Vagina (tissue), 2 donors: ENCODE data around the gene MIER1. TPM values are rescaled to one million over a fixed set of nuclear protein-coding genes. Genes with fewer than 3 reads are reported as not detected.

Source experiments
- DNase-seq, 2 donors: peaks; one replicate each; pipeline ENCODE4 v3.0.0-alpha.2; 2017; ENCODE audit errors: extremely low spot score in 2 of 2
- H3K27ac ChIP-seq: fragments of 200-600 bp; sonication (generic); one replicate; pipeline ENCODE4 v1.5.1; 2019
- H3K27me3 ChIP-seq: fragments of 200-600 bp; sonication (generic); one replicate; pipeline ENCODE4 v1.5.1; 2019
- H3K36me3 ChIP-seq, 2 donors: fragments of 200-600 bp; sonication (generic); one replicate each; pipeline ENCODE4 v1.5.1; 2017 to 2019
- H3K4me1 ChIP-seq: fragments of 200-600 bp; sonication (generic); one replicate; pipeline ENCODE4 v1.5.1; 2019
- H3K4me3 ChIP-seq, 2 donors: fragments of 200-600 bp; sonication (generic); 1 replicate in 1 of 2; 2 replicates in 1 of 2; pipeline ENCODE4 v1.5.1; 2016 to 2019
- H3K9me3 ChIP-seq: fragments of 200-600 bp; sonication (generic); one replicate; pipeline ENCODE4 v1.5.1; 2019
- POLR2A ChIP-seq, 2 donors: fragments of 450-650 bp; IDR thresholded peaks; one replicate each; pipeline ENCODE4 v1.6.1; 2017; ENCODE audit warnings: antibody characterized with exemption in 2 of 2, mild to moderate bottlenecking in 2 of 2, moderate library complexity in 2 of 2
- POLR2AphosphoS5 ChIP-seq, 2 donors: sonication (generic); formaldehyde crosslinking; IDR thresholded peaks; one replicate each; pipeline ENCODE4 v1.9.0; 2017; ENCODE audit warnings: antibody characterized with exemption in 2 of 2, mild to moderate bottlenecking in 2 of 2, low read depth in 1 of 2; ENCODE audit not compliant: insufficient read depth in 1 of 2
- intact Hi-C: fragments of 100-400 bp; cut with DNase I; formaldehyde crosslinking; loops from one replicate; pipeline ENCODE4 v1.15.1; 2023
- total RNA-seq: library from RNA; depleted of rRNA; stranded (reverse); fragments of >200 nt; gene quantifications from one replicate; pipeline ENCODE4 v1.2.3, GENCODE V29; 2016
- TF ChIP-seq, protein P1 (sequence below), 3 experiments: fragments of 450-650 bp in 2 of 3; fragments of 200-600 bp in 1 of 3; sonication (generic) in 1 of 3; IDR thresholded peaks; one replicate each; pipeline ENCODE4 v1.5.1; 2017 to 2019; ENCODE audit warnings: antibody characterized with exemption in 3 of 3, mild to moderate bottlenecking in 2 of 3, moderate library complexity in 2 of 3

MIER1 gene
- total RNA-seq: 39.5 TPM

DNA sequence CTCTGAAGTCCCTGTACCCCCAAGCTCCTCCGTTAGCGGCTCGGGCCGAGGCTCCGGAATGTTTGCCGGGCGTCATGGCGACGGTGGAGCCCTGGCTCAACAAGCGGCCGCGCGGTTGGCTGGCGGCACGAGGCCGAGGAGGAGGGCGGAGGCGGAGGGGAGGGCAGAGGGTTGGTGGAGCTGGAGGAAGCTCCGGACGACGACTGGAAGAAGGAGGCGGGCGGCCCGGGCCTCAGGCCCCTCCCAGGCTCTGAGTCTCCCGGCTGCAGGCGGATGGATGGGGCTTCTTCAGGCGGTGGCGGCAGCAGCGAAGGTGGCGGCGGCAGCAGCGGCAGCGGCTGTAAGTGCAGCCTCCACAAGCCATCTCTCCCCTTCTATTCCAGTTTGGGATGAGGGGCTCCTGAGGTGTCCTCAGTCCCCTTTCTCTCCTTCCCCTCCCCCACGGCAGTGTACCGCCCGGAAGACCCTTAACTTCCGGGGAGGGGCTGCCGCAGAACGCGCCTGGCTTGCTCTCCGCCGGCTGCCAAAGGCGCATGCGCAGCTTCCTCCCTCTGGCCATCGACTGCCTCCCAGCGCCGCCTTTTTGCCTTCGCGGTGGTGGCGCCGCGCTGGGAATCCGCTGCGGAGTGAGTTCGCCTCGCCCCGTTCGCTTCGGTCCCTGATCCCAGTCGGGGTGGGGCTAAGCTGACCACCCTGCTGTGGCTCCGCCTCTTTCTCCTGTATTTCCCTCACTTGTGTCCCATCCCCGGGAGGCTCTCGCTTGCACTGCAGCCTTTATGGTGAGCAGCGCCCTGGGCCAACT, at the start of gene MIER1, which contains the start of gene DNAI4:
TSS of gene MIER1 (plus strand) at position 235 of the 802 bp plus-strand sequence. CDS start at position 274, 39 bp downstream.
TSS of gene DNAI4 (minus strand) at position 101 of the 802 bp plus-strand sequence. CDS start at position 76, 25 bp downstream.
- intact Hi-C loops: no loop called here
- peaks cover 29% of the 10 kb centered on the region for H3K4me1 ChIP-seq
- peak in 1 of 2 donors; percentile 98 for DNase-seq
- H3K36me3 ChIP-seq: no peaks in the 10 kb centered on the region
- peak within 1 kb of the TSS; percentile 95 for H3K27ac ChIP-seq
- H3K9me3 ChIP-seq: no peaks in the 10 kb centered on the region
- peak within 1 kb of the TSS; percentile 68 to 85 for H3K4me3 ChIP-seq
- H3K27me3 ChIP-seq: no peaks in the 10 kb centered on the region
- TF ChIP-seq POLR2A (IDR thresholded peaks at IDR 0.05) (peak in 1 of 2 donors; percentile 69), POLR2AphosphoS5 (IDR thresholded peaks at IDR 0.05; ENCODE audit: insufficient read depth in 1 of 2, low read depth in 1 of 2) (peak; percentile 95 to 96)
- TF ChIP-seq, protein P1, sequence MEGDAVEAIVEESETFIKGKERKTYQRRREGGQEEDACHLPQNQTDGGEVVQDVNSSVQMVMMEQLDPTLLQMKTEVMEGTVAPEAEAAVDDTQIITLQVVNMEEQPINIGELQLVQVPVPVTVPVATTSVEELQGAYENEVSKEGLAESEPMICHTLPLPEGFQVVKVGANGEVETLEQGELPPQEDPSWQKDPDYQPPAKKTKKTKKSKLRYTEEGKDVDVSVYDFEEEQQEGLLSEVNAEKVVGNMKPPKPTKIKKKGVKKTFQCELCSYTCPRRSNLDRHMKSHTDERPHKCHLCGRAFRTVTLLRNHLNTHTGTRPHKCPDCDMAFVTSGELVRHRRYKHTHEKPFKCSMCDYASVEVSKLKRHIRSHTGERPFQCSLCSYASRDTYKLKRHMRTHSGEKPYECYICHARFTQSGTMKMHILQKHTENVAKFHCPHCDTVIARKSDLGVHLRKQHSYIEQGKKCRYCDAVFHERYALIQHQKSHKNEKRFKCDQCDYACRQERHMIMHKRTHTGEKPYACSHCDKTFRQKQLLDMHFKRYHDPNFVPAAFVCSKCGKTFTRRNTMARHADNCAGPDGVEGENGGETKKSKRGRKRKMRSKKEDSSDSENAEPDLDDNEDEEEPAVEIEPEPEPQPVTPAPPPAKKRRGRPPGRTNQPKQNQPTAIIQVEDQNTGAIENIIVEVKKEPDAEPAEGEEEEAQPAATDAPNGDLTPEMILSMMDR (IDR thresholded peaks at IDR 0.05): peak in 2 of 3 experiments; percentile 22 to 34

DNA sequence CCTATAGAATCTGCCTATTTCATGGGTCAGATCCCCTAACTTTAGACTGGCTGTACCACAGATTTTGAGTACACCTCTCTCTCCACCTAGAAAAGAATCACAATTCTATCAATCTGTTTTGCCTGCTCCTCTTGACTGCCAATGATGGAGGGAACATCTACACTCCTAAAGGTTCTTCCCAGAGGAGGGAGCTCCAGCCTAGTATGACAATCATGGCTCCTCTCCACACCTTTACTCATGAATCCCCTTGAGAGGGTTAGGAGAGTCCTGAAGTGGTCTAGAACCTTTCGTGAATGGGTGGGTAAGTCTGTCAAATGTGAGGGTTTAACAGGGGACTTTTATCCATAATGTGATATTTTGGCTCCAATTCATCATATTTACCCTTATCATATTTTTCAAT, 48.1 kb upstream of the MIER1 start:
- TF ChIP-seq, protein P1 (IDR thresholded peaks at IDR 0.05): no peak
- TF ChIP-seq POLR2AphosphoS5 (IDR thresholded peaks at IDR 0.05; ENCODE audit: insufficient read depth in 1 of 2, low read depth in 1 of 2) (no peak), POLR2A (IDR thresholded peaks at IDR 0.05) (no peak)
- no peaks in the 10 kb centered on the region for H3K27me3 ChIP-seq
- no peak for DNase-seq
- no peaks in the 10 kb centered on the region for H3K4me1 ChIP-seq
- no peaks in the 10 kb centered on the region for H3K36me3 ChIP-seq
- H3K27ac ChIP-seq: no peak overlapping the region
- intact Hi-C loops: no loop called here
- H3K9me3 ChIP-seq: peaks cover 3% of the 10 kb centered on the region
- no peak overlapping the region for H3K4me3 ChIP-seq

DNA sequence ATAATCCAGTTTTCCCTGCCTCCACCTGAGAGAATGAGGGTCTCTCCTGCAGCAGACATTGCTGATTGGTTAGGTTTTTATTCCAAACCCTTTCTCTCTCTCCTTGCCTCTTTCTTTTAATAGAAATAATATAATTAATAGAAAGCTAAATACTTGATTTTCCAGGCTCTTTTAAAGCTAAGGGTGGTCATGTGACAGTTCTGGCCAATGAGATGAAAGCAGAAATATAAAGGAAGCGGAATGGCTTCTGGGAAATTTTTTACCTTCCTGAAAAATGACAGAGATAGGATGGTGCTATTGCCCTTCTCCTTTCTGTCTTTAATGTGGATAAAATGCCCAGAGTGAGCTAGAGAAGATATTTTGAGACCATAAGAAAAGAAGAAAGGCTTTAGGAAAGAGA, 35.8 kb upstream of the MIER1 start:
- intact Hi-C loops: no loop called here
- H3K4me1 ChIP-seq: no peaks in the 10 kb centered on the region
- no peaks in the 10 kb centered on the region for H3K36me3 ChIP-seq

DNA sequence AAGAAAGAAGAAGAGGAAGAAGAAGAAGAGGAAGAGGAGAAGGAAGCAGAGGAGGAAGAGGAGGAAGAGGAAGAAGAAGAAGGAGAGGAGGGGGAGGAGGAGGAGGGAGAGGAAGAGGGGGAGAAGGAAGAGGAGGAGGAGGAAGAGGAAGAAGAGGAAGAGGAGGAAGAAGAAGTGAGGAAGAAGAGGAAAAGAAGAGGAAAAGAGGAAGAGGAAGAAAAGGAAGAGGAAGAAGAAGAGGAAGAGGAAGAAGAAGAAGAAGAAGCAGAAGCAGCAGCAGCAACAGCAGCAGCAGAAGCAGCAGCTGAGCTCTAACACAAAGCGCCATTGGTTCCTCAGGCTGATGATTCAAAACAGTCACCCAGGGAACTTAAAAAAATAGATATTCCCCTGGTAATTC, 34.2 kb upstream of the MIER1 start:
- intact Hi-C loops: no loop called here

More for the DNA sequence above, 35.8 kb upstream of the MIER1 start:
- Histone ChIP-seq H3K9me3 (no peaks in the 10 kb centered on the region), H3K27ac (no peak overlapping the region), H3K4me3 (no peak overlapping the region), H3K27me3 (no peaks in the 10 kb centered on the region)
- TF ChIP-seq POLR2AphosphoS5 (IDR thresholded peaks at IDR 0.05; ENCODE audit: insufficient read depth in 1 of 2, low read depth in 1 of 2) (no peak), POLR2A (IDR thresholded peaks at IDR 0.05) (no peak)
- TF ChIP-seq, protein P1 (IDR thresholded peaks at IDR 0.05): no peak
- DNase-seq: no peak

More for the DNA sequence above, 34.2 kb upstream of the MIER1 start:
- DNase-seq: no peak
- H3K27me3 ChIP-seq: no peaks in the 10 kb centered on the region
- H3K4me3 ChIP-seq: no peak overlapping the region
- TF ChIP-seq POLR2AphosphoS5 (IDR thresholded peaks at IDR 0.05; ENCODE audit: insufficient read depth in 1 of 2, low read depth in 1 of 2) (no peak), POLR2A (IDR thresholded peaks at IDR 0.05) (no peak)
- TF ChIP-seq, protein P1 (IDR thresholded peaks at IDR 0.05): no peak
- H3K27ac ChIP-seq: no peak overlapping the region
- H3K36me3 ChIP-seq: no peaks in the 10 kb centered on the region
- no peaks in the 10 kb centered on the region for H3K9me3 ChIP-seq
- H3K4me1 ChIP-seq: no peaks in the 10 kb centered on the region
